ENCODE data around the gene BID. TPM values are rescaled to one million over a fixed set of nuclear protein-coding genes. Genes with fewer than 3 reads are reported as not detected.
A peak's percentile ranks its signal among the peaks of the same experiment; 100 is the strongest.

The BID gene
- total RNA-seq, 1 donor from 2014 or later = 10.4 TPM

DNA sequence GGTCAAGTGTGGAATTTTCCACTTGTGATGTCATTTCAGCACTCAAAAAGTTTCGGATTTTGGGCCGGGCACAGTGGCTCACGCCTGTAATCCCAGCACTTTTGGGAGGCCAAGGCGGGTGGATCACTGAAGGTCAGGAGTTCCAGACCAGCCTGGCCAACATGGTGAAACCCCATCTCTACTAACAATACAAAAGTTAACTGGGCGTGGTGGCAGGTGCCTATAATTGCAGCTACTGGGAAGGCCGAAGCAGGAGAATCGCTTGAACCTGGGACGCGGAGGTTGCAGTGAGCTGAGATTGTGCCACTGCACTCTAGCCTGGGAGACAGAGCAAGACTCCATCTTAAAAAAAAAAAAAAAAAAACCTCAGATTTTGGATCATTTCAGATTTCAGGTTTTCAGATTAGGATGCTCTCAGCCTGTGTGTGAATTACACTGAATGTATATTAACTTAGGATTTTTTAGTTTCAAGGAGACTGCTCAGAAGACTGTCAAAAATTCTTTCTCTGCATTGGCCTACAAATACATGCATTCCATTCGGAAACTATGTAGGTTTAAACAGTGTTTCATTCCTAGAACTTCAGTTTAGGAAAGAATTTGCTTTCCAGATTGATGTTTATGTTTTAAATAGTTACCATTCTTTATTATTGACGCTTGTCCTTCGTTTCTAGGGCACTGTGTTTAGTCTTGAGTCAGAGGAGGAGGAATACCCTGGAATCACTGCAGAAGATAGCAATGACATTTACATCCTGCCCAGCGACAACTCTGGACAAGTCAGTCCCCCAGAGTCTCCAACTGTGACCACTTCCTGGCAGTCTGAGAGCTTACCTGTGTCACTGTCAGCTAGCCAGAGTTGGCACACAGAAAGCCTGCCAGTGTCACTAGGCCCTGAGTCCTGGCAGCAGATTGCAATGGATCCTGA, 48.0 kb downstream of the BID start:
- no peak overlapping the region for H3K4me3 ChIP-seq (ENCODE audit: low read length in 3 of 3)
- H3K36me3 ChIP-seq (ENCODE audit: control insufficient read depth in 3 of 3, insufficient read depth in 3 of 3, low read length in 3 of 3) = peaks cover 30 to 41% (median 37%) of the 10 kb centered on the region in 3 donors
- H3K9me3 ChIP-seq (ENCODE audit: control insufficient read depth in 3 of 3, low read length in 3 of 3) = no peaks in the 10 kb centered on the region
- peak overlapping the region in 1 of 3 donors; percentile 26 for H3K9ac ChIP-seq (ENCODE audit: low read depth in 1 of 3, low read length in 3 of 3)
- H3K4me1 ChIP-seq (ENCODE audit: control insufficient read depth in 3 of 3, insufficient read depth in 3 of 3, low read length in 3 of 3) = peaks cover 5 to 26% (median 12%) of the 10 kb centered on the region in 3 donors
- no peak overlapping the region for H3K27ac ChIP-seq (ENCODE audit: low read depth, low read length)
- H3K27me3 ChIP-seq (ENCODE audit: control insufficient read depth in 3 of 3, insufficient read depth in 3 of 3, low read length in 3 of 3) = no peaks in the 10 kb centered on the region

DNA sequence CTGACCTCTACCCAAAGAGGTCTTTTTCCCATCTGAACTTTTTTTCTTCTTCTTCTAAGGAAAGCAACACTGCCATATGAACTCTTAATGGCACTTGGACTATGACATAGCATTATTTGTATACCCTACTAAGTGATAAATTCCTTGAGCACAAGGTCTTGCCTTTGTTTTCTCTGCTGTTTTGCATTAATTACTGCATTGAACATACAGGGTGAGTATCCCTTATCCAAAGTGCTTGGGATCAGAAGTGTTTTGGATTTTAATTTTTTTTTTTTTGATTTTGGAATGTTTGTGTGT, 48.8 kb downstream of the BID start:
- Histone ChIP-seq H3K27ac (ENCODE audit: low read depth, low read length) (peak overlapping the region; percentile 48), H3K9ac (ENCODE audit: low read depth in 1 of 3, low read length in 3 of 3) (no peak overlapping the region), H3K4me3 (ENCODE audit: low read length in 3 of 3) (peak overlapping the region in 1 of 3 donors; percentile 15), H3K4me1 (ENCODE audit: control insufficient read depth in 3 of 3, insufficient read depth in 3 of 3, low read length in 3 of 3) (peaks cover 5 to 26% (median 12%) of the 10 kb centered on the region in 3 donors), H3K36me3 (ENCODE audit: control insufficient read depth in 3 of 3, insufficient read depth in 3 of 3, low read length in 3 of 3) (peaks cover 30 to 37% (median 33%) of the 10 kb centered on the region in 3 donors), H3K27me3 (ENCODE audit: control insufficient read depth in 3 of 3, insufficient read depth in 3 of 3, low read length in 3 of 3) (no peaks in the 10 kb centered on the region), H3K9me3 (ENCODE audit: control insufficient read depth in 3 of 3, low read length in 3 of 3) (no peaks in the 10 kb centered on the region)

DNA sequence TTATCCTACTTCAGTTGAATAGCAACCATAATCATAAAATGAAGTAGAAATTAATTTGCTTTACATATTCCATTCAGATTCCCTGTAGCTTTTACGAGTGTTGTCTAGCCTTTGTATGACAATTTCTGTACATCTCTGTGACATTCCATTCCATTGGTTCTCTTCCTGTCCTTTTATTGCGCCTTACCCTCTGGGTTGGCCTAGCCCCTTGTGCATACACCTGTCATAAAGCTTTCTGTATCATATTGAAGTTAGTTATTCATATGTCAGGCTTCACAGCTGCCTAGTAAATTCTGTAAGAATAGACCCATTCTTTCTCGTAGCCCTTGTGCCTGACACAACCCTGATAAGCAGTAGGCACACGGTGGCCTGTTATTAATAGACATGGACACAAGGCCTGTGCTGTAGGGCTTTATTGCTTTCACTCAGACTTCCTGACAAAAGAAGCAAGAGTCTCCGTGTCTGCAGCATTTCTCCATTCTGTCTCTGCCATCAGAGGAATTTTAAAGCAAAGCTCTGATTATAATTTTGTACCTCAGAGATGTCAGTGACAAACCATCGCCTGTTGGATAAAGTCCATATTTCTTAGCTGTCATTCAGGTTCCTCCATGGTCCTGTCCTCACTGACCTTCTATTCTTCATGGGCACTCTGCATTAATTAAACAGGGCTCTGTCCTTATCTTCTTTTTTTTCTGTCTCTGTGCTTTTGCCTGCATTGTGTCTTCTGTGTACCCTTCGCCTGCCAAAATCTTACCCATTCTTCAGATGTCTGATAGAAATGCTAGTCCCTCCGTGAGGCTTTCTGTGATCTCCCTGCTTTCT, 49.4 kb downstream of the BID start:
- no peaks in the 10 kb centered on the region for H3K9me3 ChIP-seq (ENCODE audit: control insufficient read depth in 3 of 3, low read length in 3 of 3)
- H3K27ac ChIP-seq (ENCODE audit: low read depth, low read length) = peak overlapping the region; percentile 48
- peaks cover 5 to 26% (median 12%) of the 10 kb centered on the region in 3 donors for H3K4me1 ChIP-seq (ENCODE audit: control insufficient read depth in 3 of 3, insufficient read depth in 3 of 3, low read length in 3 of 3)
- H3K4me3 ChIP-seq (ENCODE audit: low read length in 3 of 3) = peak overlapping the region in 1 of 3 donors; percentile 15
- H3K9ac ChIP-seq (ENCODE audit: low read depth in 1 of 3, low read length in 3 of 3) = peak overlapping the region in 1 of 3 donors; percentile 17
- H3K27me3 ChIP-seq (ENCODE audit: control insufficient read depth in 3 of 3, insufficient read depth in 3 of 3, low read length in 3 of 3) = no peaks in the 10 kb centered on the region
- peaks cover 25 to 33% (median 28%) of the 10 kb centered on the region in 3 donors for H3K36me3 ChIP-seq (ENCODE audit: control insufficient read depth in 3 of 3, insufficient read depth in 3 of 3, low read length in 3 of 3)

DNA sequence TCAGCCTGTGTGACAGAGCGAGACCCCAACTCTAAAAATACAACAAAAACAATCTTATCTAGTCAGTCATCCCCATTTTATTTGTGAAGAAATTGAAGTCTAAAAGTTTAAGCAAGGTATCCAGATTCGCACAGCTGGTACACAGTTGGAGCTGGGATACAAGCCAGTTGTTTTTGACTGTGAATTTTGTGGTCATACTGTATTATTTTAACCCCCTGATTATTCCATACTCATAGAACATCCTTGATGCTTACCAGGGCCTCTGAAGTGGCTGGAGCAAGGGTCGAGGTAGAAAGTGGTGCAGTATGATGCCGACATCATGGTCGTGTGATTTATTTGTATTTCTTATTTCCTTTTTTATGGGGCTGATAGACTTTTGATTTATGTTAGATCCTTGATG, 50.0 kb downstream of the BID start:
- Histone ChIP-seq H3K9me3 (ENCODE audit: control insufficient read depth in 3 of 3, low read length in 3 of 3) (no peaks in the 10 kb centered on the region), H3K9ac (ENCODE audit: low read depth in 1 of 3, low read length in 3 of 3) (no peak overlapping the region), H3K27ac (ENCODE audit: low read depth, low read length) (no peak overlapping the region), H3K4me1 (ENCODE audit: control insufficient read depth in 3 of 3, insufficient read depth in 3 of 3, low read length in 3 of 3) (peaks cover 5 to 26% (median 12%) of the 10 kb centered on the region in 3 donors), H3K27me3 (ENCODE audit: control insufficient read depth in 3 of 3, insufficient read depth in 3 of 3, low read length in 3 of 3) (no peaks in the 10 kb centered on the region), H3K36me3 (ENCODE audit: control insufficient read depth in 3 of 3, insufficient read depth in 3 of 3, low read length in 3 of 3) (peaks cover 20 to 27% (median 22%) of the 10 kb centered on the region in 3 donors), H3K4me3 (ENCODE audit: low read length in 3 of 3) (no peak overlapping the region)

DNA sequence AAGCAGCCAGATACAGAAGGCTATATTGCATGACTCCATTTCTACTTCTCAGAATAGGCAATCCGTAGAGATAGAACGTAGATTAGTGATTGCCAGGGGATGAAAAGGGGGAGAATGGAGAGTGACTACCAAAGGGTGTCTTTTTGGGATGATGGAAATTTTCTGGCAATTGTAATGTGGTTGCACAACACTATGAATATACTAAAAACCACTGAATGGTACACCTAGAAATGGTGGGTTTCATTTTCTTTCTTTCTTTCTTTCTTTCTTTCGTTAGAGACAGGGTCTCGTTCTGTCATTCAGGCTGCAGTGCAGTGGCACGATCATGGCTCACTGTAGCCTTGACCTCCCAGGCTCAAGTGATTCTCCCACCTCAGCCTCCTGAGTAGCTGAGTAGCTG, 54.4 kb downstream of the BID start:
- Histone ChIP-seq H3K4me3 (ENCODE audit: low read length in 3 of 3) (no peak overlapping the region), H3K4me1 (ENCODE audit: control insufficient read depth in 3 of 3, insufficient read depth in 3 of 3, low read length in 3 of 3) (peaks cover 0 to 16% (median 11%) of the 10 kb centered on the region in 3 donors), H3K36me3 (ENCODE audit: control insufficient read depth in 3 of 3, insufficient read depth in 3 of 3, low read length in 3 of 3) (no peaks in the 10 kb centered on the region), H3K9me3 (ENCODE audit: control insufficient read depth in 3 of 3, low read length in 3 of 3) (no peaks in the 10 kb centered on the region), H3K27me3 (ENCODE audit: control insufficient read depth in 3 of 3, insufficient read depth in 3 of 3, low read length in 3 of 3) (no peaks in the 10 kb centered on the region), H3K27ac (ENCODE audit: low read depth, low read length) (no peak overlapping the region), H3K9ac (ENCODE audit: low read depth in 1 of 3, low read length in 3 of 3) (no peak overlapping the region)

DNA sequence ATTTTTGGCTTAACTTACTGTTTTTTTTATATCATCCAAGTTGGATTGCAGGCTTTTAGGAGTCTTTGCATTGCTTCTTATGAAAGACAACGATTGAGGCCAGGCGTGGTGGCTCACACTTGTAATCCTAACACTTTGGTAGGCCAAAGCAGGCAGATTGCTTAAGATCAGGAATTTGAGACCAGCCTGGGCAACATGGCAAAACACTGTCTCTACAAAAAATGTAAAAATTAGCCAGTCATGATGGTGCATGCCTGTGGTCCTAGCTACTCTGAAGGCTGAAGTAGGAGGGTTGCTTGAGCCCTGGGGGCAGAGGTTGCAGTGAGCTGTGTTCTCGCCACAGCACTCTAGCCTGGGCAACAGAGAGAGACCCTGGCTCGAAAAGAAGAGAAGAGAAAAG, 56.6 kb downstream of the BID start:
- peaks cover 0 to 9% (median 8%) of the 10 kb centered on the region in 3 donors for H3K4me1 ChIP-seq (ENCODE audit: control insufficient read depth in 3 of 3, insufficient read depth in 3 of 3, low read length in 3 of 3)
- H3K4me3 ChIP-seq (ENCODE audit: low read length in 3 of 3) = no peak overlapping the region
- H3K27me3 ChIP-seq (ENCODE audit: control insufficient read depth in 3 of 3, insufficient read depth in 3 of 3, low read length in 3 of 3) = no peaks in the 10 kb centered on the region
- no peaks in the 10 kb centered on the region for H3K36me3 ChIP-seq (ENCODE audit: control insufficient read depth in 3 of 3, insufficient read depth in 3 of 3, low read length in 3 of 3)
- H3K9ac ChIP-seq (ENCODE audit: low read depth in 1 of 3, low read length in 3 of 3) = no peak overlapping the region
- H3K27ac ChIP-seq (ENCODE audit: low read depth, low read length) = no peak overlapping the region
- no peaks in the 10 kb centered on the region for H3K9me3 ChIP-seq (ENCODE audit: control insufficient read depth in 3 of 3, low read length in 3 of 3)

DNA sequence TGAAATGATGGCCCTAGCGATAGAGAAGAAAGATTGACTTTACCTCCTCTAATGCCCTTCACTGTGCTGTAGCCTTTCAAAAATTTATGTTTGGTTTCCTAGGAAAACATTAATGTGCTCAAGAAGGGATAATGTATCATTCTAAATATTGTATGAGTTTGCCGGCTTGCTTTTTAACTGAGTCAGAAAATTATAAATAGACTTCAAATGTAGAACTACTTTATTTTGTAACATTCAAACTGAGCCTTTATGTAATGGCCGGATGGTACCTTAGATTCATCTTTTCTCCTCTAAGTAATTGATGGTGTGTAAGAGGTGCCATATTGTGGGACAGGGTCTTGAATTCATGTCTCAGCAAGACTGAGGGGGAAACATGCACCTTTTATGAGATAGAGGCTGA, 57.7 kb downstream of the BID start:
- Histone ChIP-seq H3K9ac (ENCODE audit: low read depth in 1 of 3, low read length in 3 of 3) (no peak overlapping the region), H3K36me3 (ENCODE audit: control insufficient read depth in 3 of 3, insufficient read depth in 3 of 3, low read length in 3 of 3) (no peaks in the 10 kb centered on the region), H3K9me3 (ENCODE audit: control insufficient read depth in 3 of 3, low read length in 3 of 3) (no peaks in the 10 kb centered on the region), H3K27ac (ENCODE audit: low read depth, low read length) (no peak overlapping the region), H3K4me1 (ENCODE audit: control insufficient read depth in 3 of 3, insufficient read depth in 3 of 3, low read length in 3 of 3) (peaks cover 0 to 9% (median 8%) of the 10 kb centered on the region in 3 donors), H3K27me3 (ENCODE audit: control insufficient read depth in 3 of 3, insufficient read depth in 3 of 3, low read length in 3 of 3) (no peaks in the 10 kb centered on the region), H3K4me3 (ENCODE audit: low read length in 3 of 3) (no peak overlapping the region)

DNA sequence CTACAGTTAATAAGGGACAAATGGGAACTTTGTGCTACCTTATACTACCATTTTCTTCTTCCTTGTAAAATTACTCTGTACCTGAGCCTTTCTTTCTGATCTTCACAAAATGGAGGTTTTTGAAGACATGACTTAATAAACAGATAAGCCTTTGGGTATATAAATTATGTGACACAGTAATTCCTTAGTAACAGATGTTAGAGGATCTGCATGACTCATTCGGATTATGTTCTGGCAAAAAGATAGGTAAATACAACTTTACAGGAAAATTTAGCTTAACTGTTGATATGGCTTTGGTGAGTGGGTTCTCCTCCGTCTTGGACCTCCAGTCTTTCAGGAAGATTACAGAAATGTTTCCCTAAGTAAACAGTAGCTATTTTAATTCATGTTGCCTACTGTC, 61.8 kb downstream of the BID start:
- Histone ChIP-seq H3K27me3 (ENCODE audit: control insufficient read depth in 3 of 3, insufficient read depth in 3 of 3, low read length in 3 of 3) (no peaks in the 10 kb centered on the region), H3K9ac (ENCODE audit: low read depth in 1 of 3, low read length in 3 of 3) (no peak overlapping the region), H3K27ac (ENCODE audit: low read depth, low read length) (no peak overlapping the region), H3K9me3 (ENCODE audit: control insufficient read depth in 3 of 3, low read length in 3 of 3) (no peaks in the 10 kb centered on the region), H3K36me3 (ENCODE audit: control insufficient read depth in 3 of 3, insufficient read depth in 3 of 3, low read length in 3 of 3) (no peaks in the 10 kb centered on the region), H3K4me1 (ENCODE audit: control insufficient read depth in 3 of 3, insufficient read depth in 3 of 3, low read length in 3 of 3) (peaks cover 0 to 8% (median 7%) of the 10 kb centered on the region in 3 donors), H3K4me3 (ENCODE audit: low read length in 3 of 3) (no peak overlapping the region)

DNA sequence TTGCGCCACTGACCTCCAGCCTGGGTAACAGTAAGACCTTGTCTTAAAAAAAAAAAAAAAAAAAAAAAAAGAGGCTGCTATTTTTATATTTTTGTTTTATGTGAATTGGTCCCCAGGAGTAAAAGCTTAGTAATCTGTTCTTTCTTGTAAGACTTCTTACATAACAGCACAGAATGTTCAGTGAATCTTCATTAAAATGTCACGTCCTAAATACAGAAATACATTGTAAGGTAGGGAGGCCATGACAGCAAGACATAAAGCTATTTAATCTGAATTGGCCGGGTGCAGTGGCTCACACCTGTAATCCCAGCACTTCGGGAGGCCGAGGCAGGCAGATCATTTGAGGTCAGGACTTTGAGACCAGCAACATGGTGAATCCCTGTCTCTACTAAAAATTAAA, 64.2 kb downstream of the BID start:
- Histone ChIP-seq H3K4me1 (ENCODE audit: control insufficient read depth in 3 of 3, insufficient read depth in 3 of 3, low read length in 3 of 3) (peaks cover 0 to 7% (median 6%) of the 10 kb centered on the region in 3 donors), H3K36me3 (ENCODE audit: control insufficient read depth in 3 of 3, insufficient read depth in 3 of 3, low read length in 3 of 3) (peaks cover 0 to 4% (median 0%) of the 10 kb centered on the region in 3 donors), H3K9me3 (ENCODE audit: control insufficient read depth in 3 of 3, low read length in 3 of 3) (no peaks in the 10 kb centered on the region), H3K4me3 (ENCODE audit: low read length in 3 of 3) (no peak overlapping the region), H3K9ac (ENCODE audit: low read depth in 1 of 3, low read length in 3 of 3) (no peak overlapping the region), H3K27me3 (ENCODE audit: control insufficient read depth in 3 of 3, insufficient read depth in 3 of 3, low read length in 3 of 3) (no peaks in the 10 kb centered on the region), H3K27ac (ENCODE audit: low read depth, low read length) (no peak overlapping the region)

DNA sequence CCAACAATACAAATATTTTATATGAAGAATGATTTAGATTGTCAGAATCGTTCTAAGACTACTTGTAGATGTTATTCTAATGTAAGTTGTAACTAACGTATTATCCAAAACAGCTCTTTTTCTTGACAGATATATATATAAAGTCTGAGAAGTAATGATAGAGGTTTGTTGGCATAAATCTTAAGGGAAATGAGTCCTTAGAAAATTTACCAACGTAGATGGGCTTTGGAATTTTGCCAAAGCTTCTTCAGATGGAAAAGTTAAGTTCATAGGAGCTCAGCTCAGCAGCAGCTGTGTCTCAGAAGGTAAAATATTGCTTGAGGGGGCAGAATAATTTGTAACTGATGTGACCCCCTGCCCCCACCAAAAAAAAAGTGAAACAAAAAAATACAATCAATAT, 66.7 kb downstream of the BID start:
- peak overlapping the region in 2 of 3 donors; percentile 24 to 73 for H3K9ac ChIP-seq (ENCODE audit: low read depth in 1 of 3, low read length in 3 of 3)
- peak overlapping the region in 2 of 3 donors; percentile 45 to 64 for H3K4me3 ChIP-seq (ENCODE audit: low read length in 3 of 3)
- H3K9me3 ChIP-seq (ENCODE audit: control insufficient read depth in 3 of 3, low read length in 3 of 3) = no peaks in the 10 kb centered on the region
- H3K27ac ChIP-seq (ENCODE audit: low read depth, low read length) = peak overlapping the region; percentile 67
- H3K27me3 ChIP-seq (ENCODE audit: control insufficient read depth in 3 of 3, insufficient read depth in 3 of 3, low read length in 3 of 3) = no peaks in the 10 kb centered on the region
- H3K36me3 ChIP-seq (ENCODE audit: control insufficient read depth in 3 of 3, insufficient read depth in 3 of 3, low read length in 3 of 3) = peaks cover 2 to 13% (median 8%) of the 10 kb centered on the region in 3 donors
- H3K4me1 ChIP-seq (ENCODE audit: control insufficient read depth in 3 of 3, insufficient read depth in 3 of 3, low read length in 3 of 3) = peaks cover 0 to 7% (median 6%) of the 10 kb centered on the region in 3 donors

All from skeletal muscle tissue (tissue), 4 donors.